Measurements from ENCODE around the gene WTIP. TPM values are rescaled to one million over a fixed set of nuclear protein-coding genes. Genes with fewer than 3 reads are reported as not detected.

The WTIP gene
- total and polyA plus RNA-seq, 2 of the 4 experiments (the other 2 are of a cell fraction), result 30.3 to 48.9 TPM

DNA sequence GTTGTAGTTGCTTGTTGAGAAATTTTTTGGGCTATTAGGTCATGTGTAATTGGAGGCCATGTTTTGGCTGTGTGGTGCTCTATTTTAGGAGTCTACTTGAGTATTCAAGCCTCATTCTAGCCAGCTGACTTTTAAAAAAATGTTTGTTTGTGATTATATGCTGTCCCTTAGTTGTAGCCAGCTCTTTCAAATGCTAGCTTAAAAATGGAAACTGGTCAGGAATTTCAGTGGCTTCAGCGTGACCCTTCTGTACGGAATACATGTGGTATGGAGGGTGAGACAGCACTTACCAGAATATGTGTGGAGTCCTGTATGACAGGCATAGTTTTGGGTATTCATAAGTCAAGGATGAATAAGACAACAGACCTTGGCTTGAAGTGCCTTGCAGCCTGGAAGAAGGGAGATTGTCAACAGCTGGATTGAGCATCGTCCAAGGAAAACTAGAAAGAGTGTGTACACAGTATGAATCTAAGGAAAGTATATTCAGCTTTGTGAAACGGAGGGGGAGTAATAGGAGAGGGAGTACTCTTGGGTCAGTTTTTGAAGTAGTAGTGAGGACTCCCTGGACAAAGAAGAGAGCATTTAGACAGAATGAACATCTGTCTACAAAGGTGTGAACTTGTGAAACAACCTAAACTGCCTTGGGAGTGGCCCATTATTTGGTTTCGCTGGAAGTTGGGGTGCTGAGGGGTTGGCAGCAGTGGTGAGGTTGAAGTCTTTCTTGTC lies 20.0 kb upstream of the WTIP start:
- dilution Hi-C loops (cut with HindIII; ENCODE audit: low sequenced_read_pairs, unreplicated experiment), result no loop called here
- H3K56ac ChIP-seq (ENCODE audit: extremely low read depth, insufficient read depth, low read length), result no peak overlapping the region
- no peak overlapping the region for H2BK20ac ChIP-seq (ENCODE audit: low read depth, low read length)
- peak overlapping the region; percentile 57; the same call in 1 of the 2 replicates for H3K27ac ChIP-seq (ENCODE audit: insufficient read depth, low read length)
- intact Hi-C loops (cut with micrococcal nuclease), result no loop called here
- H3K79me1 ChIP-seq (ENCODE audit: low read depth in 1 of 2, low read length in 2 of 2), result peaks cover 44 to 74% of the 10 kb centered on the region in 2 experiments
- H3K9ac ChIP-seq (ENCODE audit: low read depth, low read length), result no peak overlapping the region
- H2BK5ac ChIP-seq (ENCODE audit: low read depth, low read length, poor library complexity, severe bottlenecking), result peak overlapping the region; percentile 27
- H3K4me3 ChIP-seq (ENCODE audit: insufficient read depth, low read depth, low read length), result no peak overlapping the region
- no peak overlapping the region for H2BK15ac ChIP-seq (ENCODE audit: low read depth, low read length)
- H4K8ac ChIP-seq (ENCODE audit: low read depth in 2 of 2, low read length in 2 of 2), result no peak overlapping the region
- H4K20me1 ChIP-seq (ENCODE audit: insufficient read depth, low read length), result peaks cover 36% of the 10 kb centered on the region
- no peaks in the 10 kb centered on the region for H3K9me3 ChIP-seq (ENCODE audit: control insufficient read depth, insufficient read depth, low read length)
- in situ Hi-C loops (cut with MboI; ENCODE audit: low sequenced_read_pairs), result no loop called here
- no TSS peak for BruUV-seq (replicated peaks)
- no peak overlapping the region for H3K23ac ChIP-seq (ENCODE audit: low read depth, low read length)
- no peak overlapping the region for H2AFZ ChIP-seq (replicated peaks; ENCODE audit: low read length, poor library complexity)
- no peak overlapping the region for H4K91ac ChIP-seq (ENCODE audit: insufficient read depth, low read depth, low read length)
- H3K4me1 ChIP-seq (ENCODE audit: control insufficient read depth, insufficient read depth, low read length), result peaks cover 8% of the 10 kb centered on the region
- no peak overlapping the region for H2AK5ac ChIP-seq (ENCODE audit: low read depth, low read length)
- ATAC-seq (ENCODE audit: low read depth) (peak; percentile 77), DNase-seq (peak; percentile 65)
- H4K5ac ChIP-seq (ENCODE audit: low read depth, low read length), result no peak overlapping the region
- H3K27me3 ChIP-seq (ENCODE audit: control insufficient read depth, insufficient read depth, low read length), result no peaks in the 10 kb centered on the region
- H3K18ac ChIP-seq (ENCODE audit: low read depth, low read length), result no peak overlapping the region
- ChIA-PET CTCF (interaction anchor here (0.6 kb wide), 1 partner anchor 1434 kb away, joined by 4 read pairs; no protein-coding TSS in a partner anchor), POLR2A (ENCODE audit: unreplicated experiment) (no interaction called here)
- no peak overlapping the region for H3K14ac ChIP-seq (replicated peaks; ENCODE audit: low read depth, low read length)
- H3K4me2 ChIP-seq (ENCODE audit: low read depth, low read length), result 0 out of 2 replicates have a peak overlapping the region, but pooled peaks have one; percentile 9
- H2BK120ac ChIP-seq (ENCODE audit: low read depth, low read length), result no peak overlapping the region
- no peak overlapping the region for H3K4ac ChIP-seq (ENCODE audit: low read depth, low read length)
- whole genome bisulfite sequencing, 2 experiments (ENCODE audit: extremely low coverage in 2 of 2, insufficient read length in 1 of 2), result 82% methylated on average over 4 of the region's 5 CpGs; no CpG with 5 or more reads in 1 of the 2 experiments
- H3K36me3 ChIP-seq (ENCODE audit: control insufficient read depth, insufficient read depth, low read length), result peaks cover 56% of the 10 kb centered on the region
- 0 out of 2 replicates have a peak, but pooled peaks have one; percentile 19 for TF ChIP-seq CEBPB (IDR thresholded peaks at IDR 0.05; ENCODE audit: low read depth, low read length)
- no peak for TF ChIP-seq MXI1 (IDR thresholded peaks at IDR 0.05; ENCODE audit: borderline replicate concordance, low read depth, low read length)
- no peak overlapping the region for H2AK9ac ChIP-seq (replicated peaks; ENCODE audit: low read depth, low read length, poor library complexity)
- peaks cover 7% of the 10 kb centered on the region for H3K9me1 ChIP-seq (ENCODE audit: insufficient read depth, low read length)
